Measurements from ENCODE around the gene SLPI.

Gene SLPI

DNA sequence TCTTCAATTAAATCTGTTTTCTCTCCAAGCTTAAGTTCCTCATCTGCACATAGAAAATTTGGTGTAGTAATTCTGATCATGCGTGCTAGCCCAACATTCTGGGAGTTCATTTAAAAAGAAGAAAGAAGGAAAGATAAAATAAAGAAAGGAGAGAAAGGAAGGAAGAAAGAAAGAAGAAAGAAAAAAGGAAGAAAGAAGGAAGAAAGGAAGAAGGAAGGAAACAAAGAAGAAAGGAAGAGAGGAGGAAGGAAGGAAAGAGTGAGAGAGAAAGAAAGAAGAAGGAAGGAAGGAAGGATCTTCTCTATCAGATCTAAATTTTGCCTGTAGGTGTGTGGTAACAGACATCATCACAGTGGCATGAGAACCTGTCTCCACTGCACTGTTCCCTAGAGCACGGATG, 16.2 kb downstream of the SLPI start:
- TF ChIP-seq CTCF (IDR thresholded peaks at IDR 0.05; ENCODE audit: extremely low read depth, missing control alignments): no peak
- DNase-seq (ENCODE audit: low spot score): no peak

GRCh38 chr20:45235995-45236394, 18.4 kb downstream of the SLPI start:
- no peak for DNase-seq (ENCODE audit: low spot score)
- no peak for TF ChIP-seq CTCF (IDR thresholded peaks at IDR 0.05; ENCODE audit: extremely low read depth, missing control alignments)

GRCh38 chr20:45230631-45231030, 23.7 kb downstream of the SLPI start:
- TF ChIP-seq CTCF (IDR thresholded peaks at IDR 0.05; ENCODE audit: extremely low read depth, missing control alignments): no peak
- no peak for DNase-seq (ENCODE audit: low spot score)

GRCh38 chr20:45229264-45230056, 24.9 kb downstream of the SLPI start:
- DNase-seq (ENCODE audit: low spot score): peak; percentile 22
- TF ChIP-seq CTCF (IDR thresholded peaks at IDR 0.05; ENCODE audit: extremely low read depth, missing control alignments): peak; percentile 20

GRCh38 chr20:45226287-45226686, 28.1 kb downstream of the SLPI start:
- TF ChIP-seq CTCF (IDR thresholded peaks at IDR 0.05; ENCODE audit: extremely low read depth, missing control alignments): no peak
- DNase-seq (ENCODE audit: low spot score): no peak

GRCh38 chr20:45223136-45223535, 31.2 kb downstream of the SLPI start:
- DNase-seq (ENCODE audit: low spot score): no peak
- no peak for TF ChIP-seq CTCF (IDR thresholded peaks at IDR 0.05; ENCODE audit: extremely low read depth, missing control alignments)

- no peak for TF ChIP-seq CTCF (IDR thresholded peaks at IDR 0.05; ENCODE audit: extremely low read depth, missing control alignments)
- no peak for DNase-seq (ENCODE audit: low spot score)
Observed at GRCh38 chr20:45221076-45221475, 33.3 kb downstream of the SLPI start, which contains the start of gene SEMG2. SEMG2 (plus strand) TSS chr20:45221373; CDS start chr20:45221390, 17 bp downstream.
